GM19395 (cell line): ENCODE measurements around the gene DCX.

Source experiments
- ATAC-seq: cut with Tn5 transposase; IDR thresholded peaks from one replicate; pipeline ENCODE4 v1.9.1; 2021; ENCODE audit warnings: mild to moderate bottlenecking, moderate library complexity; ENCODE audit not compliant: unreplicated experiment

DCX gene

DNA sequence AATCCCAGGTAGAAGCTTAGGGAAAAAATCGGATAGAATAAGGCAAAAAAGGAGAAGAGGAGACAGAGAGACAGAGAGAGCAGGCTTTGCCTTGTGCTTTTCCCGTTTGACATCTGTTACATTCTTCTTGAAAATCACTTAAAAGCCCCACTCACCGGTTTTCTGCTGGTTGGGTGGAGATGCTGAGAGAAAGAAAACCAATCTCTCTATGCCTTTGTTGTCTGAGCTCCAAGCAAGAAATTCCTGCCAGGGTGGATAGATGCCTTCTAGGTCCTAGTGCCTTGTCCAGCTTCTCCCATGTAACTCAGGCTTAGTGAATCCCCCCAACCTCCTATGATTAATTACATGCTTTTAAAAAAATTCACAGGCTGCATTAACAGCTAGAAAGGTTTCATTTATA is at the start of gene DCX:
TSS of gene DCX (minus strand) at position 210 of the 400 bp plus-strand sequence. CDS start 1,794 bp downstream, outside the sequence.
- no peak for ATAC-seq

GRCh38 chrX:111460607-111461006 is 48.6 kb upstream of the DCX start:
- no peak for ATAC-seq

DNA sequence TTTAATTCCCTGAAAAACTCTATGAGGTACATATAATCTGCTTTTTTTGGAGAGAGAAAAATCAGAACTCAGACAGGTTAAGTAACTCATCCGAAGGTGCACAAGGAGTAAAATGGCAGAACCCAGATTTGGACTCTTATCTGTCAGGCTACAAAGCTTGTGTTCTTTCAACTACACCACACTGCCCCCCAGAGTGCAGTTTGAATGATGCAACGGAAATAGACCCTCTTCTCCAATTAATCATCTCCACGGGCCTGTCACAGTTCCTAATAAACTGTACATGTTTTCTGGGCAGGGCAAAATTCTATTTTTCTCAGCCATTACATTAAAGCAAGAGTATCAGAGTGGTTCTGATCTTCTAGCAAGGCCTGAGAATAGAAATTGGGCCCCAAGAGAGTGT is 35.3 kb upstream of the DCX start:
- no peak for ATAC-seq

DNA sequence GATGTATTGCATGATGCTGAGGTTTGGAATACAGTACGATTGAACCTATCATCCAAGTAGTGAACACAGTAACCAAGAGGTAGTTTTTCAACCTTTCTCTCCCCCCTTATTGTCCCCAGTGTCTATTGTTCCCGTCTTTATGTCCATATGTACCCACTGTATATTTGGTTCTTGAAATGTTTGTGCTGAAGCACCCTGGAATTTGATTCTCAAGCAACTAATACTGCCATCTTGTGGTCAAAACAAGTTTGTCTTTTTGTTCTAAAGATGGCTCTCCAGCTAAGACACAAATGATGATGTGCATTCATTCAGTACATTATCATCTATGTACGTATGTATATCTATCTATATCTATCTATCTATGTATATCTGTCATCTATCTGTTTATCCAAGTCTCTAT is 33.5 kb upstream of the DCX start:
- peak; percentile 61 for ATAC-seq

DNA sequence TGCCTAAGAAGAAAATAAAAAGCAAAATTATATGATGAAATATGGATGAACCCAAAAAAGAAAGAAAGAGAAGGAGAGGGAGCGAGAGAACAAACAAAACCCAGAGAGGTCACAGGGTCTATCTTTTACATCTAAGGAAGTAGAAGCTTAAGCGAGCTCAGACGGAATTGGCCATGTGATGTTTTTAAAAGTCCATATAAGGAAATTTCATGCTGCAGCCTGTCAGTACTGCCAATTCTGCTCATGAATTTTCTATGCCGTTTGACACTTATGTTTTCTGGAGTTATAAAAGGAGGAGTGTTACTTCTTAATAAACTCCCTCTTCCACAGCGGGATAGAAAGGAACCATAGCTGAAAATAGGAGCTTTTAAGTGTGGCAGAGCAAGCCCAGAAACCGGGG is 32.9 kb upstream of the DCX start:
- ATAC-seq: no peak

GRCh38 chrX:111443946-111444345 is 32.0 kb upstream of the DCX start:
- no peak for ATAC-seq

DNA sequence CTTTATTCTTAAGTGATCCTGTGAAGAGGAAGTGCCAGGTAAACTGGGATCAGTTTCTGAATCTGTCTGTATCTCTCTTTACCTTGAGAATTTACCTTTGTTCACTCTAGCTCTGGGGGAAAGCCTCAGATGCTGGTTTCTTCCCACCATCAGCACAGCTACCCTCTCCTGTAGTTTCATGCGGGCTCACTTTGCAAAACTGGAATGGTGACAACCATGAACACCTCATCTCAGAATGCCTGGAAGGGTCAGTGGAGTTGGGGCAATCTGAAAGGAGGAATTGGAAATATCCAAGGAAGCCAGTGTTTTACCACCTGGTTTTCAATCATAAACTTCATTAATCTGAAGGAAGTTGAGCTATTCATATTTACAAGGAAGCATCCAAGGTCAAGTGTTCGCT is 30.8 kb upstream of the DCX start:
- no peak for ATAC-seq

DNA sequence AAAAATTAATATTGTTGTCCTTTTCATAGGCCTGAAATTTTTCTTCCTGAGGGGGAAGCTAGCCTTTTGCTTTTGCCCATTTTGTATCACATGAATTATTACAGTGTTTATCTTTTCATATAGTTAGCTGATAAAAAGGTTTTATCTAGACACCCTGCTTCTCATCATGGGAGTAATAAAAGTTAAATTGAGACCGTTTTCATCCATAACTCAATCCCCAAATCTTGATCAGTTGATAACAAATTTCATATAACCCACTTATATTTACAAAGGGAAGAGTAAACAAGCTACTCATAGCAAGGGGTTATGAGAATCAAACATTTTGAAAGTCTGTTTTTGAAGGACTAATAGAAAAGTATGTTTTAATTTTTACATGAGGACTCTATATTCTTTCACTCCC is 23.5 kb upstream of the DCX start:
- ATAC-seq: no peak

DNA sequence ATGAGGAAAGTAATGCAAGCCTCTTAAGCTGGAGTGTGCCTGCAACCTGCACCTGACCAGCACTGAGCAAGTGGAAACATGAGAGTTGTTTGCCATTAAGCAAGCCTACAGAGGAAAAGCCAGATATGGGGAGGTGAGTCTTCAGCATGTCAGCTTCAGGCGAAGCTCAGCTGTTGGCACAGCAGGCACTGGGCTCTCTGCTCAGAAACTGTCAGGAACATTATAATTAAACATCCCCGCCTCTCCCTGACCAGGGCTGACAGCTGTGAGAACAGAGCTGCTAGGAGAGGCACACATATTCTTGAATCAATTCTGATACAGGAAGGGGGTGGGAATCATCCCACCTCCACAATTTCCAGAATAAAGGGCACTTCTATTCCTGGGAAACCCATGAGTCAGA is 19.0 kb upstream of the DCX start:
- no peak for ATAC-seq

GRCh38 chrX:111411557-111411956 is 435 bp downstream of the DCX start:
- no peak for ATAC-seq

- no peak for ATAC-seq
Measured at GRCh38 chrX:111410590-111411078, 1.4 kb downstream of the DCX start.

DNA sequence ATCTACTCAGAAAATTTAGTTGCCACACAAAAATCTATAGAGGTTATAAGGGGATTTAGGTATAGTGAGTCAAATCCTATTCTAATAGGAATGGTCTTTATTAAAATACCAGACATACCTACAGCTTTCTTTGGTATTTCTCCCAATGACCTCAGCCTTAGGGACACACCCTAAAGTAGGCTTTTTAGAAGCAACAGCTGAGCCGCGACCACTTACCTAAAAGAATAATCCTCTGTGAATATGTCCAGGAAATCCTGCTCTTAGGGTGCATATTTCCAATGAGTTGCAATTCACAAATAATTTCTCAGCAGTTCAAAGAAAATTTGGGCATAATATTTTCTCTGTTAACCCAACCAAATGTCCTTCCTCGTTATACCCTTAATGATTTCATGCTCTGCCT is 2.7 kb downstream of the DCX start:
- ATAC-seq: no peak

DNA sequence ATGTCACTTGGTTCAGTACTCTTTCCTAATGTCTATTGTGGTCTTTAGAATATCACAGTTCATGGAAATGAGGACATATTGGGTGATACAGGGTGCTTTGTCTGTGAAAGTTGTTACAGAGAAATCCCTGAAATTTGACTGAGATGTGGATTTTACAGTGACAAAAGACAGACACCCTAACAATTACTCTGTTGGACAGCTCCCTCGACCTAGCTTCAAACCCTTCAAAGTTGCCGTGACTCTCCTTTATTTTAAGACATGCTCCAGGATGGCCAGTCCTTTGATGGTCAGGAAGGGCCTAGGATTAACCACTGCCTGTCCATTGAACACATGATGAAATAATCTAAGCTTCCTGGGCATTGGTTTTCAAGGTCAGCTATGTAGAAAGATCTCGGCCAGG is 4.0 kb downstream of the DCX start:
- no peak for ATAC-seq

GRCh38 chrX:111402344-111402743 is 9.6 kb downstream of the DCX start:
- ATAC-seq: no peak

DNA sequence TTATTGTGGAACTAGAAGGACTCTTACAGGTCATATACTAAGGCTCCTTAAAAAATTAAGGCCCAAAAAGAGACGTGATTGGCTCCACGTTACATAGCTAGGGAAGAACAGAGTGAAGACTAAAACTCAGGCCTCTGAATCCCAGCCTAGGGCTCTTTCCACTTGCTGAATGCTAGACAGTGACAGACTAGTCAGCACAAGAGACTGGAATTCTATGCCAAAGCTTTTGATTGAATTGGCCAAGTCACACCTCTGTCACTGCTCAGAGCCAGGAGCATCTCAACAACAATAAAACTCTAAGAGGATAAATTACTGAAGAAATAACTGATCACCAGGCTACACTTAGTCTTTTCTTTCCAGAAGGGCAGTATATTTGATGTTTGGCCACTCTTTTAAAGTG is 16.8 kb downstream of the DCX start:
- no peak for ATAC-seq

- ATAC-seq: no peak
Measured at GRCh38 chrX:111394569-111394968, 17.4 kb downstream of the DCX start.

GRCh38 chrX:111387470-111388070 is 24.4 kb downstream of the DCX start:
- ATAC-seq: no peak

DNA sequence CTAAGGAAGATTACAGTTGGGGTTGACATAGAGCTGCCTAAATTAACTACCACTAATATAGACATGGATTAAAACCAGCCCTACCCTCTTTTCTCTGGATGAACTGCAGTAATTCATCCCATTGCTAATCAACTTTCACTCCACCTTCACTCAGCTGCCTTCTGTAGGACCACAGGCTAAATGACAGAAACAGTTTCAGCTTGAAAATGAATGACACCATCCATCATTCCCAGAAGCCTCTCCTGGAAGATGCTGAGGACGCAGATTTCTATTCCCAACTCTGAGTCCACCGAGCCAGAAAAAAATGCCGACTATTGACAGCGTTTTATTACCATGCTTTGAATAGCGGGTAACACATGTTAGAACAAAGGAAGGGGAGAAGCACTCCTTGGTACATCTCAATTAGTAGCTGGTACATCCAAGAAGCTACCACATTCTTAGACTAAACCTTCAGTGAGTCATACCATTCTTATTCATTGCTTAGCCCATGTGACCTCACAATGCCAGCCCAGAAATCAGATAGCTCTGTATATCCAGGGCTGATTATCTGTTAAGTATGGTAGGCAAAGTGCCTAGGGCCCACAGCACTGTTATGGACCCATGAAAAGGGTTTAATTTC is 25.3 kb downstream of the DCX start:
- ATAC-seq: no peak

DNA sequence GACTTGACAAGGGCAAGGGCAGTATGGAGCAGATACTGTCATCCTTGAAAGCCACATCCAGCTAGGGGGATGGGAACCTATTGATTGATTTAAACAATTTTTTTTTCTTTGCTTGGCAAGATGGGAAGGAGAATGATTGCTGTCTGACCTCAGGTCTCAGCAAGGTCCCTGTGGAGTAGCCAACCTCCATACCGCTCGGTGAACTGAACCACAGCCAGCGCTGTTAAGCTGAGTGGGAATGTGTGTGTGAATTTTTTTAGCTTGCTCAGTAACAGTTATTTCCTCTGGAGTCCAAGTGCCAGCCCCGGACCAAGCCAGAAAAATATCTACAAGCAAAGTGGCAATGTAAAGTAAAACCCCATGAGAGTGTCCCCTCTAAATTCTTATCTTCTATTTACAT is 25.9 kb downstream of the DCX start:
- ATAC-seq: no peak

DNA sequence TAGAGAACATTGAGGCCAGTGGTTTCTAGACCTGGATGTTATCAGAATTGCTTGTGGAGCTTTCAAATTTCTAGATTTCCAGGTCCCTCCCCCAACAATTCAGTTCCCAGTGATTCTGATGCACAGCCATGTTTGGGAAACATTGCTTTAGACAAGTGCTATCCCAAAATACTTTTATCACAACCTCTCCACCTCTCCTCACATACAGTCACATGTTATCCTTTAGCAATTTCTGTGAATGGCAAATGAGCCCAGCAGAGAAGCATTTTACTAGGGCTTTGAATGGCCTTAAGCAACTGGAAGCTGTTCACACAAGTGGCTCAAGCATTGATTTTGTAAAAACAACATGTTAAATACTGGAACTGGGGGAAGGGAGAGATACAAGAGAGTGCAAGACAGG is 29.7 kb downstream of the DCX start:
- no peak for ATAC-seq

- ATAC-seq: no peak
Measured at GRCh38 chrX:111376897-111377578, 35.0 kb downstream of the DCX start.

DNA sequence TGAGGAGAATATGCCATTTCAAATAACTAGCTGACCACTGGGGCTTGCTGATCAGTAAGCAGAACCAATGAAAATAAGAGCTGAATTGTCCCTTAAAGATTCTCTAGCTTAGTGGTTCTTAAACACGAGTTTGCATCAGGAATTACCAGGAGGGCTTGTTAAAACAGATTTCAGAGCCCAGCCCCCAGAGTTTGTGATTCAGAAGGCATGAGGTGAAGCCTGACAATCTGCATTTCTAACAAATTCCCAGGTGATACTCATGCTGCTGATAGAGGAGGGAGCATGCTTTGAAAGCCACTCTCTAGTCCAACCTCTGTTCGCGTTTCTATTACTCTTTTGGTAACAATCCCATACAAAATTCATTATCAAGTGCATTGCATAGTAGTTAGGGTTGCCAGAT is 35.5 kb downstream of the DCX start:
- no peak for ATAC-seq
